ENCODE measurements around the gene MPDZ.

Gene MPDZ

GRCh38 chr9:13279284-13280141 lies at the start of gene MPDZ:
TSS of gene MPDZ (minus strand) at chr9:13279692. CDS start at chr9:13250315, 29,377 bp downstream.
- peak within 1 kb of the TSS; percentile 94 for H3K27ac ChIP-seq (ENCODE audit: extremely low read depth, low read depth, low read length)
- ChIA-PET POLR2A (interaction anchor here (1.1 kb wide), 1 partner anchor 15 kb away, joined by 6 read pairs; no protein-coding TSS in a partner anchor), CTCF (interaction anchor here (0.6 to 3.4 kb wide), 4 partner anchors 10 to 1705 kb away, joined by 3 to 11 read pairs (median 4); no protein-coding TSS in a partner anchor)
- H3K9me3 ChIP-seq (ENCODE audit: control insufficient read depth, insufficient read depth, low read depth, low read length) = no peaks in the 10 kb centered on the region
- peaks cover 5% of the 10 kb centered on the region; the same call in 1 of the 2 replicates for H3K4me1 ChIP-seq (ENCODE audit: control insufficient read depth, insufficient read depth, low read length)
- no peaks in the 10 kb centered on the region for H3K36me3 ChIP-seq (ENCODE audit: control insufficient read depth in 2 of 2, insufficient read depth in 1 of 2, low read length in 2 of 2)
- H3K4me3 ChIP-seq (ENCODE audit: low read depth, low read length) = peak within 1 kb of the TSS; percentile 80
- TF ChIP-seq ZBTB7A (tag by site-specific recombination; IDR thresholded peaks at IDR 0.05; ENCODE audit: low read depth) (no peak), GLIS2 (tag by site-specific recombination; IDR thresholded peaks at IDR 0.05) (peak; percentile 16; the same call in 1 of the 2 replicates), ZNF10 (tag by site-specific recombination; IDR thresholded peaks at IDR 0.05) (no peak), ZNF561 (tag by site-specific recombination; IDR thresholded peaks at IDR 0.05; ENCODE audit: borderline replicate concordance) (peak; percentile 52; the same call in 1 of the 2 replicates), ZNF335 (tag by site-specific recombination; conservative IDR thresholded peaks at IDR 0.05) (peak; percentile 73), ZNF423 (tag by site-specific recombination; IDR thresholded peaks at IDR 0.05) (no peak), ATF2 (tag by site-specific recombination; IDR thresholded peaks at IDR 0.05; ENCODE audit: low read depth) (no peak), PRDM10 (tag by site-specific recombination; IDR thresholded peaks at IDR 0.05) (peak; percentile 69), PATZ1 (tag by site-specific recombination; IDR thresholded peaks at IDR 0.05) (peak; percentile 14; the same call in 1 of the 2 replicates), ZNF660 (tag by site-specific recombination; IDR thresholded peaks at IDR 0.05) (0 out of 2 replicates have a peak, but pooled peaks have one; percentile 46), ZXDB (tag by site-specific recombination; IDR thresholded peaks at IDR 0.05) (peak; percentile 44), ZBTB6 (tag by site-specific recombination; IDR thresholded peaks at IDR 0.05) (peak; percentile 89), ZFHX2 (tag by site-specific recombination; conservative IDR thresholded peaks at IDR 0.05) (peak; percentile 77), KLF9 (tag by site-specific recombination; IDR thresholded peaks at IDR 0.05; ENCODE audit: low read depth) (0 out of 2 replicates have a peak, but pooled peaks have one; percentile 32), ZBTB20 (tag by site-specific recombination; IDR thresholded peaks at IDR 0.05) (peak; percentile 87), ZBTB26 (tag by site-specific recombination; optimal IDR thresholded peaks at IDR 0.05) (peak; percentile 48)
